Liver (tissue), 3 donors: Measurements from ENCODE around the gene UBE4A.

ENCODE experiments used
- CTCF ChIP-seq: fragments of 150-350 bp; IDR thresholded peaks from 2 replicates; pipeline ENCODE4 v1.5.1; 2017; ENCODE audit warnings: improper control_type of control experiment, low read depth, low read length; ENCODE audit not compliant: missing input control
- EGR1 ChIP-seq, 2 donors: IDR thresholded peaks; 2 replicates each; pipeline ENCODE4 v1.6.1; 2016 to 2018; ENCODE audit warnings: antibody characterized with exemption in 2 of 2, low read depth in 2 of 2
- GABPA ChIP-seq, 2 donors: IDR thresholded peaks in 1 of 2; conservative IDR thresholded peaks in 1 of 2; 2 replicates each; pipeline ENCODE4 v1.6.1; 2016; ENCODE audit warnings: antibody characterized with exemption in 2 of 2, mild to moderate bottlenecking in 1 of 2, moderate library complexity in 1 of 2
- HNF4A ChIP-seq, 2 donors: conservative IDR thresholded peaks; 2 replicates each; pipeline ENCODE4 v1.6.1; 2016; ENCODE audit warnings: antibody characterized with exemption in 2 of 2, mild to moderate bottlenecking in 2 of 2
- MAX ChIP-seq: IDR thresholded peaks from 2 replicates; pipeline ENCODE4 v1.6.1; 2016; ENCODE audit warnings: antibody characterized with exemption
- RXRA ChIP-seq, 2 donors: IDR thresholded peaks; 2 replicates each; pipeline ENCODE4 v1.6.1; 2017 to 2018; ENCODE audit warnings: antibody characterized with exemption in 2 of 2, mild to moderate bottlenecking in 1 of 2
- donor health status: healthy.
- donor health status: healthy.

GRCh38 chr11:118410055-118410745 is 50.8 kb downstream of the UBE4A start:
- no peak for TF ChIP-seq CTCF
- TF ChIP-seq HNF4A (conservative IDR thresholded peaks at IDR 0.05): no peak
- no peak for TF ChIP-seq EGR1 (IDR thresholded peaks at IDR 0.05; ENCODE audit: low read depth in 2 of 2)
- TF ChIP-seq MAX: no peak
- no peak for TF ChIP-seq RXRA (IDR thresholded peaks at IDR 0.05)
- TF ChIP-seq GABPA (IDR thresholded peaks at IDR 0.05 in 1 of 2, conservative IDR thresholded peaks at IDR 0.05 in 1 of 2): no peak
